Keratinocyte (primary cell): ENCODE data around the gene KCNH1.

Source experiments
- EZH2 ChIP-seq: IDR thresholded peaks from one replicate; pipeline ENCODE4 v1.6.1; 2012; ENCODE audit warnings: inconsistent platforms, mild to moderate bottlenecking, low read length, moderate library complexity
- TF ChIP-seq, protein P1 (sequence below), 3 experiments: IDR thresholded peaks in 1 of 3; conservative IDR thresholded peaks in 1 of 3; optimal IDR thresholded peaks in 1 of 3; 2 replicates in 2 of 3; 3 replicates in 1 of 3; pipeline versions ENCODE3 to v1.5.1; 2011; ENCODE audit warnings: low read length in 3 of 3, mild to moderate bottlenecking in 3 of 3, moderate library complexity in 2 of 3, control low read depth in 1 of 3, inconsistent platforms in 1 of 3; ENCODE audit not compliant: insufficient read depth in 2 of 3; ENCODE audit errors: extremely low read depth in 1 of 3

DNA sequence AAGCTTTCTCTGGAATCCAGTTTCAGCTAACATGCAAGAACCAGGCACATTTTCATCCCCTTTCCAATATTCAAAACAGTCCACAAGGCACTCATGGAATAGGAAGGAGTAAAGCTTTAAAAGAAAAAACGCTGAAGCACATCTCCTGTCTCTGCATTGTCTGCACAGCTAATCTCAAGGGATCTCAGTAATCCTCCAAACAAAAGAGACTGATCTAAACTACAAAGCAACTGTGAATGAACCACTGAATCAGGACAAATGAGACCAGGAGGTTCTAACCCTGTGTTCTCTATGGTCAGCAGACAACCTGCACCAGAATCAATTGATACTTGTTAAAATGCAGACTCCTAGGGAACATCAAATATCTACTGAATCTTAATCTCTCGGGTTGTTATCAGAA, 406.2 kb downstream of the KCNH1 start:
- TF ChIP-seq, protein P1, sequence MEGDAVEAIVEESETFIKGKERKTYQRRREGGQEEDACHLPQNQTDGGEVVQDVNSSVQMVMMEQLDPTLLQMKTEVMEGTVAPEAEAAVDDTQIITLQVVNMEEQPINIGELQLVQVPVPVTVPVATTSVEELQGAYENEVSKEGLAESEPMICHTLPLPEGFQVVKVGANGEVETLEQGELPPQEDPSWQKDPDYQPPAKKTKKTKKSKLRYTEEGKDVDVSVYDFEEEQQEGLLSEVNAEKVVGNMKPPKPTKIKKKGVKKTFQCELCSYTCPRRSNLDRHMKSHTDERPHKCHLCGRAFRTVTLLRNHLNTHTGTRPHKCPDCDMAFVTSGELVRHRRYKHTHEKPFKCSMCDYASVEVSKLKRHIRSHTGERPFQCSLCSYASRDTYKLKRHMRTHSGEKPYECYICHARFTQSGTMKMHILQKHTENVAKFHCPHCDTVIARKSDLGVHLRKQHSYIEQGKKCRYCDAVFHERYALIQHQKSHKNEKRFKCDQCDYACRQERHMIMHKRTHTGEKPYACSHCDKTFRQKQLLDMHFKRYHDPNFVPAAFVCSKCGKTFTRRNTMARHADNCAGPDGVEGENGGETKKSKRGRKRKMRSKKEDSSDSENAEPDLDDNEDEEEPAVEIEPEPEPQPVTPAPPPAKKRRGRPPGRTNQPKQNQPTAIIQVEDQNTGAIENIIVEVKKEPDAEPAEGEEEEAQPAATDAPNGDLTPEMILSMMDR (optimal IDR thresholded peaks at IDR 0.05 in 1 of 3, IDR thresholded peaks at IDR 0.05 in 1 of 3, conservative IDR thresholded peaks at IDR 0.05 in 1 of 3; ENCODE audit: extremely low read depth in 1 of 3, insufficient read depth in 2 of 3, low read length in 3 of 3) = no peak
- TF ChIP-seq EZH2 = no peak
